ENCODE data around the gene SEMG2.

Gene SEMG2

GRCh38 chr20:45183084-45183483 is 38.1 kb upstream of the SEMG2 start:
- TF ChIP-seq CTCF (conservative IDR thresholded peaks at IDR 0.05; ENCODE audit: low read depth), result no peak
- no peak overlapping the region for H3K27ac ChIP-seq
- peak; percentile 34 for DNase-seq (ENCODE audit: low spot score)
- POLR2A ChIA-PET (ENCODE audit: low non-redundant PET), result no interaction called here
- CTCF ChIA-PET, result no interaction called here

GRCh38 chr20:45187693-45188092 is 33.5 kb upstream of the SEMG2 start:
- DNase-seq (ENCODE audit: low spot score), result no peak
- TF ChIP-seq CTCF (conservative IDR thresholded peaks at IDR 0.05; ENCODE audit: low read depth), result no peak
- POLR2A ChIA-PET (ENCODE audit: low non-redundant PET), result no interaction called here
- CTCF ChIA-PET, result interaction anchor here (0.6 to 2.5 kb wide), 6 partner anchors 19 to 1904 kb away, joined by 3 to 10 read pairs (median 4); no protein-coding TSS in a partner anchor
- no peak overlapping the region for H3K27ac ChIP-seq

GRCh38 chr20:45189067-45189609 is 32.0 kb upstream of the SEMG2 start:
- DNase-seq (ENCODE audit: low spot score), result no peak
- POLR2A ChIA-PET (ENCODE audit: low non-redundant PET), result no interaction called here
- CTCF ChIA-PET, result interaction anchor here (0.6 to 2.5 kb wide), 4 partner anchors 102 to 1376 kb away, joined by 3 to 10 read pairs (median 3); no protein-coding TSS in a partner anchor
- no peak for TF ChIP-seq CTCF (conservative IDR thresholded peaks at IDR 0.05; ENCODE audit: low read depth)
- H3K27ac ChIP-seq, result no peak overlapping the region

GRCh38 chr20:45189861-45190260 is 31.3 kb upstream of the SEMG2 start:
- H3K27ac ChIP-seq, result no peak overlapping the region
- TF ChIP-seq CTCF (conservative IDR thresholded peaks at IDR 0.05; ENCODE audit: low read depth), result no peak
- ChIA-PET CTCF (interaction anchor here (0.5 kb wide), 1 partner anchor 696 kb away, joined by 3 read pairs; no protein-coding TSS in a partner anchor), POLR2A (ENCODE audit: low non-redundant PET) (no interaction called here)
- no peak for DNase-seq (ENCODE audit: low spot score)

- POLR2A ChIA-PET (ENCODE audit: low non-redundant PET), result no interaction called here
- no peak for TF ChIP-seq CTCF (conservative IDR thresholded peaks at IDR 0.05; ENCODE audit: low read depth)
- no peak for DNase-seq (ENCODE audit: low spot score)
- H3K27ac ChIP-seq, result no peak overlapping the region
- CTCF ChIA-PET, result interaction anchor here (0.6 to 1.7 kb wide), 2 partner anchors 30 to 53 kb away, joined by 3 read pairs; no protein-coding TSS in a partner anchor
Observed at GRCh38 chr20:45191926-45192325, 29.2 kb upstream of the SEMG2 start.

GRCh38 chr20:45193331-45193730 is 27.8 kb upstream of the SEMG2 start:
- CTCF ChIA-PET, result interaction anchor here (1.7 kb wide), 1 partner anchor 55 kb away, joined by 3 read pairs; no protein-coding TSS in a partner anchor
- H3K27ac ChIP-seq, result no peak overlapping the region
- TF ChIP-seq CTCF (conservative IDR thresholded peaks at IDR 0.05; ENCODE audit: low read depth), result no peak
- POLR2A ChIA-PET (ENCODE audit: low non-redundant PET), result no interaction called here
- no peak for DNase-seq (ENCODE audit: low spot score)
